ENCODE data around the gene DPY19L3.

The DPY19L3 gene

DNA sequence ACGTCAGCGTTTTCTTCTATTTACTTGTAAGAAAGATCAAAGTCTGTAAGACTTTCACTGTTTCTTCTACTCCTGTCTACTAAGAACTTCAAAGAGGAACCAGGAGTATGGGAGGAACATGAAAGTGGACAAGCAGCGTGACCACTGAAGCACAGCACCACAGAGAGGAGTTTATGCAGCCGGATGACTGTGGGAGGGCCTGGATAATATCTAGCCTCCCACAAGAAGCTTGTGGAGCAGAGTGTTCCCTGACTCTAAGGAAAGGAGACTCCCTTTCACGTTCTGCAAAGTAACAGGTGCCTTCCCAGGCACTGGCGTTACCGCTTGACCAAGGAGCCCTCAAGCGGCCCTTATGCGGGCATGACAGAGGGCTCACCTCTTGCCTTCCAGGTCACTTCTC is 91.8 kb downstream of the DPY19L3 start:
- TF ChIP-seq, protein P1, sequence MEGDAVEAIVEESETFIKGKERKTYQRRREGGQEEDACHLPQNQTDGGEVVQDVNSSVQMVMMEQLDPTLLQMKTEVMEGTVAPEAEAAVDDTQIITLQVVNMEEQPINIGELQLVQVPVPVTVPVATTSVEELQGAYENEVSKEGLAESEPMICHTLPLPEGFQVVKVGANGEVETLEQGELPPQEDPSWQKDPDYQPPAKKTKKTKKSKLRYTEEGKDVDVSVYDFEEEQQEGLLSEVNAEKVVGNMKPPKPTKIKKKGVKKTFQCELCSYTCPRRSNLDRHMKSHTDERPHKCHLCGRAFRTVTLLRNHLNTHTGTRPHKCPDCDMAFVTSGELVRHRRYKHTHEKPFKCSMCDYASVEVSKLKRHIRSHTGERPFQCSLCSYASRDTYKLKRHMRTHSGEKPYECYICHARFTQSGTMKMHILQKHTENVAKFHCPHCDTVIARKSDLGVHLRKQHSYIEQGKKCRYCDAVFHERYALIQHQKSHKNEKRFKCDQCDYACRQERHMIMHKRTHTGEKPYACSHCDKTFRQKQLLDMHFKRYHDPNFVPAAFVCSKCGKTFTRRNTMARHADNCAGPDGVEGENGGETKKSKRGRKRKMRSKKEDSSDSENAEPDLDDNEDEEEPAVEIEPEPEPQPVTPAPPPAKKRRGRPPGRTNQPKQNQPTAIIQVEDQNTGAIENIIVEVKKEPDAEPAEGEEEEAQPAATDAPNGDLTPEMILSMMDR (IDR thresholded peaks at IDR 0.05) = no peak

DNA sequence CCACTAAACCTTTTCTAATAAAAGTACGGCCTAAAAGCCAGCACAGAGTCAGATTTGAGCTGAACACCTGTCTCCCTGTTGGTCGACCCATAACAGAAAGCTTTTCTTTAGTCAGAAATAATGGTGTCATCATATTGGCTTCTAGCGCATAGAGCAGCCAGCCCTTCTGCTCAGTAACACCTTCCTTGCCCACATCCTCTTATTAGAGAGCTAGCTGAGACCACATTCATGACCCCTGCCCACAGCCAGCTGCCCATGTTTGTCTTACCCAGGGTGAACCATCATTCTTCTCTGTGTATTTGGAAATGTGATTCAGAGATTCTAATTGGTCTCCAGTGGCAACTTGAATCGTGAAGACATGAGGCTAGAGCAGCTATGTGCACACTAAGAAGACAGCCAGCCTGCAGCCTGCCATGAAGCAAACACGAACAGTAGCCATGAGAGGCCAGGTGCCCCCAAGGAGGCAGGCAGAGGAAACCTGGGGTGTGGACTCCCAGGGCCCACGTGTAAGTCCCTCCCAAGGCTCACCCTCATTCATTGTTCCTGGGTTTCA is 93.2 kb downstream of the DPY19L3 start:
- TF ChIP-seq, protein P1 (IDR thresholded peaks at IDR 0.05) = no peak

DNA sequence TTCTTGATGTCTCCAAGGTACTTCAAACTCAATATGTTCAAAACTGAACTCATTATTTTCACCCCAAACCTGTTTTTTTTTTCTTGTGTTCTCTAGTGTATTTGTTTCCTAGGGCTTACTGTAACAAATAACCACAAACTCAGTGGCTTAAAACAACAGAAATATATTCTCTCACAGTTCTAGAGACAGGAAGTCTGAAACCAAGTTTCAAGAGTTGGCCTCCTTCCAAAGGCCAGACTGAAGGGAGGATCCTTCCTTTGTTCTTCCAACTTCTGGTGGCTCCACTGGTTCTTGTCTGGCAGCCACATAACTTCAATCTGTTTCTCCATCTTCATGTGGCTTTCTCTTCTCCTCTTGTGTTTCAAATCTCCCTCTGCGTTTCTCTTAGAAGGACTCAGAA is 113.5 kb downstream of the DPY19L3 start:
- TF ChIP-seq, protein P1 (IDR thresholded peaks at IDR 0.05) = no peak

DNA sequence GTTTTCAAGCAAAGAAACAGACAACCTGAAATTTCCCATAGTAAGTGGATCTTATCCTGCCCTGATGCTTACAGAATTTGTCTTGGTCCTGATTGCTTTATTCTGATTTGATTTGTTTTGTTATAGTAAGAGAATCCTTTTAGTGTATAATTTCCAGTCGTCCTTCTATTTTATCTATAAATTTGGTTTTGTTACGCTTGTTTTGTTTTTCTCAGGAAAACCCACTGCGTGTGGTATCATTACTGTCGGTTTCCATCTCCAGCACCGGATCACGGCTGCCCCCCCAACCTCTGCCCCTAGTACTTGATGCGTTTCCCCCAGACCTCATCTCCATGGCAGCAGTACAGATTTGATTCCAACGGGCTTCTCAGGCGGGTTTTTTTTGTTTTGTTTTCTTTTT is 117.4 kb downstream of the DPY19L3 start:
- TF ChIP-seq, protein P1 (IDR thresholded peaks at IDR 0.05) = no peak

DNA sequence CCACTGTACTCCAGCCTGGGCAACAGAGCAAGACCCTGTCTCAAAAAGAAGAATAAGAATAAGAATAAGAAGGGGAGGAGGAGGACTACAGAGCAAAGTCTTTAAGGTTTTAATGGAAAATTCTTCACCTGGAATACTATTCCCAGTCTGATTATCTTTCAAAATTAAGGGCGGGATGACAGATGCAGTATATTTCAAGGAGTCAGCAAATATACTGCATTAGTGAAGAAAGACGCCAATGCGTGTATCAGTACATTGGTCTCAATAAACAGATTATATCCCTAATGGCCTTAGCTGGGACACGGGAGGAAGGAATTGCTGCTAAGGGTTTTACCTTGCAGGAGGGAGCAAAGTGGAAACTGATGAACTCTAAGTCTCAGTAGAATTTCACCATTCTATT is 121.3 kb downstream of the DPY19L3 start:
- TF ChIP-seq, protein P1 (IDR thresholded peaks at IDR 0.05) = no peak

DNA sequence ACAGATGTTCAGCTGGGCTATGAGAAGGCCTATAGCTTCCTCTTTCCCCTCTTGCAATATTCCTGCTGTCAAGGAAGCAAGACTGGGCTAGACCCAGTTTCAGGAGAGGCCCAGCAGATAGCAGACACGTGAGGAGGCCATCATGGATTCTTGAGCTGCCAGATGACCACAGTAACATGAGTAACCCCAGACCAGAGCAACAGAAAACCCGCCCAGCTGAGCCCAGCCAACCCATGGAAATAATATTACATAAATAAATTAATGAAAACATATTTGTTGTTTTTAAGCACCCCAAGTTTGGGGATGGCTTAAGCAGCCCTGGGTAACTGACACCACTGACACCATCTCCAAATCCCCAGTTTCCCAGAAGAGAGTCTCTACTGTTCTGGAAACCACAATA is 125.2 kb downstream of the DPY19L3 start:
- TF ChIP-seq, protein P1 (IDR thresholded peaks at IDR 0.05) = no peak

DNA sequence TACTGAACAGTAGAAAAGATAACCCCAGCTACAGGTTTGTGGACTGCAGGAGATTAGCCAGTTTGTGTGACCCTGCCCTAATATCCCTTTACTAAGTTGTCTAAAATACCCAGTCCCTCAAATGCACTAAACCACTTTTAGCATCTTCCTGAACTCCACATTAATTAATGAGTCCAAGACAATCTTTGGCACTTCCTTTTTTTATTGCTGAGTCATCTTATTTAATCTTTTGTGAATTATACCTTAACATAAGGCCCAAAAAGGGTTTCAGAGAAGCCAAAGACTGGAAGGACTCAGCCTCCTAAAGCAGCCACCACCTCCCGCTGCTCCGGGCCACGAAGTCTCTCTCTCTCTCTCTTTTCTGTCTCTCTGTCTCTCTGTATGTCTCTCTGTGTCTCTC is 126.7 kb downstream of the DPY19L3 start:
- TF ChIP-seq, protein P1 (IDR thresholded peaks at IDR 0.05) = no peak

All from LNCAP (cell line).